Measurements from ENCODE around the gene CACFD1.
"Not testable (repeated sequence)": the region's sequence is repeated elsewhere in the genome, so short reads cannot be mapped to it uniquely, and the experiment has no call there.

Gene CACFD1

DNA sequence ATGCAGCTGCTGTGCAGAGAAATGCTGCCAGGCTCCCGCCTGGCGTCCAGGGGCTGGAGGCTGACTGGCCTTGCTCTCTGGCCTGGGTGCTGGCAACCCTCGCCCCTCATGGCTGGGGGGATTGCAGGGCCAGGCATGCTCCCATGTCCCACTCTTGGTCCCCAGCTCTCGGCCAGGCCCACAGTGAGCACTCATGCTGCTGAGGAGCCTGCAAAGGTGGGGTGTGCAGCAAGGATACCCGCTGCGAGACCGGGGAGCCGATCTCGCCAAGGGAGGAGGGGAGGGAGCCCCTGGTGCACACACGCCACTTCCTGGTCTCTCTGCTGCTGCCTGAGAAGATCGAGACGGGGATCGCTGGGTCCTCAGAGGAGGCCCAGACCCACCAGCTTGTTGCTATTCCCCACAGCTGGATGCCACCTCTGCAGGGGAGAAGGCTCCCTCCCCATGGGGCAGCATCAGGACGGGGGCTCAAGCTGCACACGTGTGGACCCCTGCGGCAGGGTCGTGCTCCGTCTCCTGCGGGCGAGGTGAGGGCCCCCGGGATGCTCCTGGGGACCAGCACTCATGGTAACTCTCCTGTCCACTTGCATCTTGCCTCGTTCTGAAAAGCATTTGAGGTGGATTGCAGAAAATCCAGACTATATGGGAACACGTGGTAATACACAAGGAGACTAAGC, 14.3 kb upstream of the CACFD1 start:
- no peak overlapping the region for H3K4me3 ChIP-seq (ENCODE audit: control insufficient read depth, low read depth, low read length)
- TF ChIP-seq, protein P1, sequence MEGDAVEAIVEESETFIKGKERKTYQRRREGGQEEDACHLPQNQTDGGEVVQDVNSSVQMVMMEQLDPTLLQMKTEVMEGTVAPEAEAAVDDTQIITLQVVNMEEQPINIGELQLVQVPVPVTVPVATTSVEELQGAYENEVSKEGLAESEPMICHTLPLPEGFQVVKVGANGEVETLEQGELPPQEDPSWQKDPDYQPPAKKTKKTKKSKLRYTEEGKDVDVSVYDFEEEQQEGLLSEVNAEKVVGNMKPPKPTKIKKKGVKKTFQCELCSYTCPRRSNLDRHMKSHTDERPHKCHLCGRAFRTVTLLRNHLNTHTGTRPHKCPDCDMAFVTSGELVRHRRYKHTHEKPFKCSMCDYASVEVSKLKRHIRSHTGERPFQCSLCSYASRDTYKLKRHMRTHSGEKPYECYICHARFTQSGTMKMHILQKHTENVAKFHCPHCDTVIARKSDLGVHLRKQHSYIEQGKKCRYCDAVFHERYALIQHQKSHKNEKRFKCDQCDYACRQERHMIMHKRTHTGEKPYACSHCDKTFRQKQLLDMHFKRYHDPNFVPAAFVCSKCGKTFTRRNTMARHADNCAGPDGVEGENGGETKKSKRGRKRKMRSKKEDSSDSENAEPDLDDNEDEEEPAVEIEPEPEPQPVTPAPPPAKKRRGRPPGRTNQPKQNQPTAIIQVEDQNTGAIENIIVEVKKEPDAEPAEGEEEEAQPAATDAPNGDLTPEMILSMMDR (IDR thresholded peaks at IDR 0.05; ENCODE audit: control insufficient read depth, insufficient read depth, low read depth, low read length, missing control alignments): no peak

DNA sequence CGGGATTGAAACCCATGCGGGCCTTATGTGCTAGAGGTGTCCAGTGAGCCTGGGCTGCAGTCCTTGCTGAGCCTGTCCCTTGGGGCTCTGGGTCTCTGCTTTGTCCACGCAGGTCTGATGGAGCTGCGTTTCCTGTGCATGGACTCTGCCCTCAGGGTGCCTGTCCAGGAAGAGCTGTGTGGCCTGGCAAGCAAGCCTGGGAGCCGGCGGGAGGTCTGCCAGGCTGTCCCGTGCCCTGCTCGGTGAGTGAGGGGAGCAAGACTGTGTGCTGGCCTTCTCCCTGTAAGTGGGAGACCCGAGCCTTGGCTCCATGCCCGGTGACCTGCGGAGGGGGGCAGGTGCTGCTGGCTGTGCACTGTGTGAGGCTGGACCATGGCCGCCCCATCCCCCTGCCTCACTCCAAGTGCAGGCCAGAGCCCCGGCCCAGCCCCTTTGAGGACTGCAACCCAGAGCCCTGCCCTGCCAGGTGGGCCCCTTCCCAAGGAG, 11.2 kb upstream of the CACFD1 start:
- no peak for DNase-seq (ENCODE audit: low read depth)
- TF ChIP-seq, protein P1 (IDR thresholded peaks at IDR 0.05; ENCODE audit: control insufficient read depth, insufficient read depth, low read depth, low read length, missing control alignments): no peak
- H3K4me3 ChIP-seq (ENCODE audit: control insufficient read depth, low read depth, low read length): no peak overlapping the region

More for the DNA sequence above, 14.3 kb upstream of the CACFD1 start:
- DNase-seq (ENCODE audit: low read depth): no peak

DNA sequence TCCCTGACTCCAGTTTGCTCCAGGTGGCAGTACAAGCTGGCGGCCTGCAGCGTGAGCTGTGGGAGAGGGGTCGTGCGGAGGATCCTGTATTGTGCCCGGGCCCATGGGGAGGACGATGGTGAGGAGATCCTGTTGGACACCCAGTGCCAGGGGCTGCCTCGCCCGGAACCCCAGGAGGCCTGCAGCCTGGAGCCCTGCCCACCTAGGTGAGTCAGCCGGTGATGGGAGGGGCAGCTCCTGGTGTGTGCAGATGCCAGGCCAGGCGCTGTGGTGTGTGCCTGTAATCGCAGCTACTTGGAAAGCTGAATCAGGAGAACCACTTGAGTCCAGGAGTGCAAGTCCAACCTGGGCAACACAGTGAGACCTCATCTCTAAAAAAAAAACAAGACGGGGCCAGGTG, 10.0 kb upstream of the CACFD1 start:
- TF ChIP-seq, protein P1 (IDR thresholded peaks at IDR 0.05; ENCODE audit: control insufficient read depth, insufficient read depth, low read depth, low read length, missing control alignments): no peak
- no peak overlapping the region for H3K4me3 ChIP-seq (ENCODE audit: control insufficient read depth, low read depth, low read length)
- no peak for DNase-seq (ENCODE audit: low read depth)

DNA sequence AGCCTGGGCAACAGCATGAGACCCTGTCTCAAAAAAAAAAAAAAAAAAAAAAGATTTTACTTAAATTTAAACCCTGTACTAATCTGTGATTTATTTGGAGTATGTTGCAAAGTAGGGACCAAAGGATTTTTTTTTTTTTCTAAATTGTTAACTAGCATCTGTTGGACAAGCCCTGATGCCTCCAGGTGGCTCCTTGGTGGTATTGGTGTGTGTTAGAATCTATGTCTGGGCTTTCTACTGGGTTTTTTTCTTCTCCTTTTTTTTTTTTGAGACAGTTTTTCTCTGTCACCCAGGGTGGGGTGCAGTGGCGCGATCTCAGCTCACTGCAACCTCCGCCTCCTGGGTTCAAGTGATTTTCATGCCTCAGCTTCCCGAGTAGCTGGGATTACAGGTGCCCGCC, 7.9 kb upstream of the CACFD1 start:
- not testable (repeated sequence) for DNase-seq (ENCODE audit: low read depth); H3K4me3 ChIP-seq (ENCODE audit: control insufficient read depth, low read depth, low read length)

DNA sequence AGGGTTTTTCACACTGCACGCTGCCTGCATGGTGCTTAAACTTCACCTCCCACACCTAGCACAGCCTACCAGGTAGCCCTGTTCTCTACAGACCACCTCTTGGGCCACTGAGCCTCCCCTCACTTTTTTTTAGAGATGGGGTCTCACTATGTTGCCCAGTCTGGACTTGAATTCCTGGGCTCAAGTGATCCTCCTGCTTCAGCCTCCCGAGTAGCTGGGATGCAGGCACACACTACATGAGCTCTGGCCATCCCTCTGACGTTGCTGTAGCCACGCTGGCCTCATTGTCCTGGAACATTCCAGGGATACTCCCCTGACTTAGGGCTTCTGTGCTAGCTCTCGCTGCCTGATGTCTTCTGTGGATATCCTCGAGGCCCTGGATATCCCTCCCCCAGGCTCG, 7.2 kb upstream of the CACFD1 start:
- TF ChIP-seq, protein P1 (IDR thresholded peaks at IDR 0.05; ENCODE audit: control insufficient read depth, insufficient read depth, low read depth, low read length, missing control alignments): no peak
- no peak overlapping the region for H3K4me3 ChIP-seq (ENCODE audit: control insufficient read depth, low read depth, low read length)
- no peak for DNase-seq (ENCODE audit: low read depth)

DNA sequence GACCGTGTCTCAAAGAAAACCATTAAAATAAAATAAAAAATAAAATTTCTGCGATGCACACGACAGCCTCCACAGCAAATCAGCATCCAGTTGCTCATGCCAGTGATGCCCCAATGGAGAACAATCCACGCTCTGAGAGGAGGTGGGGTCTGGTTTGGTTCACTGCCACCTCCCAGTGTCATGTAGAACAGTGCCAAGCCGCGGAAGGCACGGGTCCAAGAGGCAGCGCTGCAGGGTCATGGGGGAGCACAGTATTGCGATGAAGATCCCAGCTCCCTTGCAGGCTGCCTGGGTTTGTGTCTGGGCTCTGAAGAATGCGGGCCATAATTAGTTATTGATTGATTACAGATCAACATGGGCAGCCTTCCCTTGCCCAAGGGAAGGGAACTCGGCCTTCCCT, 6.1 kb upstream of the CACFD1 start:
- TF ChIP-seq, protein P1 (IDR thresholded peaks at IDR 0.05; ENCODE audit: control insufficient read depth, insufficient read depth, low read depth, low read length, missing control alignments): no peak
- no peak overlapping the region for H3K4me3 ChIP-seq (ENCODE audit: control insufficient read depth, low read depth, low read length)
- DNase-seq (ENCODE audit: low read depth): no peak

DNA sequence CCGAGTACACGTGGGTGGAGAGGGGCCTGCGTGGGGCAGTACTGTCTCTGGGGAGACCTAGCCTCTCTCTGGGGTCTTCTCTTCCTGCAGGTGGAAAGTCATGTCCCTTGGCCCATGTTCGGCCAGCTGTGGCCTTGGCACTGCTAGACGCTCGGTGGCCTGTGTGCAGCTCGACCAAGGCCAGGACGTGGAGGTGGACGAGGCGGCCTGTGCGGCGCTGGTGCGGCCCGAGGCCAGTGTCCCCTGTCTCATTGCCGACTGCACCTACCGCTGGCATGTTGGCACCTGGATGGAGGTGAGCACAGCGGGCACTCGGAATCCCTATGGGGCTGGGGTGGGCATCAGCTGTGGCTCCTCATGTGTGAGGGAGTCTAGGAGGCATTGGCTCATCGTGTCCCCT, 5.5 kb upstream of the CACFD1 start:
- TF ChIP-seq, protein P1 (IDR thresholded peaks at IDR 0.05; ENCODE audit: control insufficient read depth, insufficient read depth, low read depth, low read length, missing control alignments): no peak
- no peak overlapping the region for H3K4me3 ChIP-seq (ENCODE audit: control insufficient read depth, low read depth, low read length)
- no peak for DNase-seq (ENCODE audit: low read depth)

Data from AG09309 (cell line).